22Rv1 (cell line): ENCODE results near the gene PCSK5.

Experiments used
- H3K27ac ChIP-seq: fragments of 450-650 bp; 2 replicates; pipeline ENCODE4 v1.5.1; 2017
- CTCF ChIP-seq: fragments of 450-650 bp; IDR thresholded peaks from 2 replicates; pipeline ENCODE4 v1.5.1; 2017; ENCODE audit warnings: mild to moderate bottlenecking
- ZFX ChIP-seq: fragments of 450-650 bp; IDR thresholded peaks from 2 replicates; pipeline ENCODE4 v1.6.1; 2017; ENCODE audit warnings: antibody characterized with exemption, borderline replicate concordance

PCSK5 gene

DNA sequence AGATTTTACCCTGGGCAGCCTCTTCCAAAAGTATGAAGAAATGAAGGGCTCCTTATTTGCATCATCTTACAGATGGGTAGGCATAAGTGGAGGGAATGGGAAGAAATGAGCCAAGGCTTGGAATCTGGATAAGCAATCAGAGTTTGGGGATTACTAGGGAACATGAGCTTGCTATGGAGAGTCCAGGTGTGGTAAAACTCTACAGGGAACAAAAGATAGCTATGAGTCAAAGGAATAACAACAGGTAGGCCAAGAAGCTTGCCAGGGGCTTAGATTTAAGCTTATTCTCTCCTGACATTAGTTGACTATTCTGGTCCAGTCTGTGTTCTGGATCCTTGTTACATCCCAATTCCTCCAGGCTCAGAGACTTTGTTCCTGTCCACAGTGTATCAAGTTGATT lies 487.3 kb downstream of the PCSK5 start:
- H3K27ac ChIP-seq: no peak overlapping the region
- TF ChIP-seq ZFX: no peak
- TF ChIP-seq CTCF: no peak

DNA sequence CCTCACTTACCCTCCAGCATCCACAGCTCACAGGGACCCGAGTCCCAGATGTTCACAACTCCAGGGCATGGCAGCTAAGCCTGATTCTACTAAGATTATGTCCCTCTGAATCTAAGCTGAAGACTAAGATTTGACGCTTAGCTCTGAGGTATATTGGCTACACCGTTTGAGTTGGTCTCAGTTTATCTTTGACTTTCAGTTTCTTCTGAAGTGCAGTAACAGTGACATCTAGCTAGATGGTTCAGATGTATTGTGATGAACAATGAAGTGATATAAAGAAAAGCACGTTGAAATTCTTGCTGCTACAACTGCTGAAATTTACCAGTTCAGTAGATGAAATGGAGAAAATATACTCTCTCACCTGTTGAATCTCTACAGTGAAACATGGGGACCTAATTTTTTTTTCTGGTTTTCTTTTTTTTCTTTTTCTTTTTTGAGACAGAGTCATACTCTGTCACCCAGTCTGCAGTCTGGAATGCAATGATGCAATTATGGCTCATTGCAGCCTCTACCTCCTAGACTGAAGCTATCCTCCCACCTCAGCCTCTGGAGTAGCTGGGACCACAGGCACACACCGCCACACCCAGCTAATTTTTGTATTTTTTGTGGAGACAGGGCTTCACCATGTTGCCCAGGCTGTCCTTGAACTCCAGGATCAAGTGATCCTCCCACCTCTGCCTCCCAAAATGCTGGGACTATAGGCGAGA lies 488.0 kb downstream of the PCSK5 start:
- H3K27ac ChIP-seq: no peak overlapping the region
- TF ChIP-seq ZFX: no peak
- TF ChIP-seq CTCF: no peak

- no peak overlapping the region for H3K27ac ChIP-seq
- TF ChIP-seq CTCF (no peak), ZFX (no peak)
Observed at GRCh38 chr9:76379494-76379893, 489.0 kb downstream of the PCSK5 start.

DNA sequence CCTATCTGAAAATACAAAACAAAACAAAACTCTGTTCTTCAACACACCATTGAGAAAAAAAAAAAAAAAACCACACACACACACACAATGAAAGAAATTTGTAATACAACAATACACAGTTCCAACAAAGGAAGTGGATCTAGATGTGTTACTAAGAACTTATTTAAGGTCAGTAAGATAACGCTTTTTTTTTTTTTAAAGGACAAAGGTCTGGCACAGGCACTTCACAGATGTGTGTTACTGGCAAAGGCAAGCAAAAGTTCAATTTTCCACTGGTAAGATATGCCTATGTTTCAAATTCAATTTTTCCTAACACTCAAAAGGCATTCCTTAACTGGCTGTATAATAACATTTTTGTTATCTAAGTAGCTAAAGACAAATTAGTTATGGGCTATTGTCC lies 500.2 kb downstream of the PCSK5 start:
- no peak for TF ChIP-seq CTCF
- no peak for TF ChIP-seq ZFX
- no peak overlapping the region for H3K27ac ChIP-seq

DNA sequence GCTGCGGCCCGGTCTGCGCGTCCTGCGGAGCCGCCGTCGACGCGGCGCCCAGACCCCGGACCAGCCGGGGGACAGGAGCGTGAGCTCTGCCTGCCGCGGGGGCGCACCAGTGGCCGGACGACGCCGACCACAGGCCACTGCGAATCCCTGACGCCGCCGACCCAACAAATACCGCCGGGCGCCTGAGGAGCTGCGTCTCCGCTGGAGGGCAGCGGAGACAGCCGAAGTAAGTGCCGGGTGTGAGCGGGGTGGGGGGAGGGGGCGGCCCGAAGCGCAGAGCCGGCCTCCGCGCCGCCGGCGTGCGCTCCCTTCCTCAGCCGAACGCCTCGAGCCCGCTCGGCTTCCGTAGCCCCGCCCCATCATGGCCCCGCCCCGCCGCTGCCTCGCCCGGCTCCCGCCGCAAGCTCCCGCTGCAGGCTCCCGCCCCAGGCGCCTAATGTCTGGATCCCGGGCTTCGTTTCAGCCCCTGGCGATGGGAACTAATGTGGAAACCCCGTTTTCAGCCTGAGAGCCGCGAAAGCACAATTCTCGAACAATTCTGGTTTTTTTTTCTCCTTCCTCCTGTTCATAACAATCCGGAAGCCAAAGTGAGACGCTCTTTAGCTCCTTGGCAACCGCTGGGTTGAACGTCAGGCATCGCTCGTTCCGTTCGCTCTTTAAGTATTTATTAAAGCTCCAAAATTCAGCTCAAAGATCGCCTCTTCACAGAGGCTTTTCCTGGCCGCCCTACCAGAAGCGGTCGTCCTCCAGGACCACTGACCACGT lies 503.9 kb downstream of the PCSK5 start, which contains the start of gene RFK:
Gene RFK (minus strand): TSS at position 232 of the 765 bp plus-strand sequence. CDS start 255 bp downstream, outside the sequence.
- TF ChIP-seq ZFX: no peak
- TF ChIP-seq CTCF: peak; percentile 65
- peak within 1 kb of the TSS; percentile 90 for H3K27ac ChIP-seq

DNA sequence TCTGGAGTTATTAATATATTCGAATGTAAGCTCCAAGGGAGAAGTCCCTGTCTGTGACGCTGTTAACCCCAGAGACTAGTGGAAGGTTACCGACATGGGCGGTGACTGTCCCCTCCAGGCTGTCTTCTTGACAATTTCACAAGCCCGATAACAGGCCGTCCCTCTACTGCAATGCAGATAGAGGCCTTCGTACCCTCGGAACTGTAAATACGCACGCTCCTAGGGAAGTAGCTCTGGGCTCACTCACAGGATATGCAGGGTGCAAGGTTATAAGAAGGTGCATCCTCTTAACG lies 504.4 kb downstream of the PCSK5 start:
- H3K27ac ChIP-seq: peak overlapping the region; percentile 90
- TF ChIP-seq CTCF (no peak), ZFX (no peak)

- H3K27ac ChIP-seq: peak overlapping the region; percentile 90
- TF ChIP-seq ZFX: no peak
- no peak for TF ChIP-seq CTCF
Observed at GRCh38 chr9:76395381-76395780, 504.9 kb downstream of the PCSK5 start.
